Stimulated activated CD4-positive, alpha-beta T cell treated with anti-CD3 and anti-CD28 coated beads, Interleukin-4, amount 100 ng/mL, for 4 hours (primary cell): ENCODE results near the gene RARRES1.
A peak's percentile ranks its signal among the peaks of the same experiment; 100 is the strongest.

Experiments
- DNase-seq, 2 experiments: peaks; one replicate each; pipeline ENCODE4 v3.0.0-alpha.2; 2020

Gene RARRES1

DNA sequence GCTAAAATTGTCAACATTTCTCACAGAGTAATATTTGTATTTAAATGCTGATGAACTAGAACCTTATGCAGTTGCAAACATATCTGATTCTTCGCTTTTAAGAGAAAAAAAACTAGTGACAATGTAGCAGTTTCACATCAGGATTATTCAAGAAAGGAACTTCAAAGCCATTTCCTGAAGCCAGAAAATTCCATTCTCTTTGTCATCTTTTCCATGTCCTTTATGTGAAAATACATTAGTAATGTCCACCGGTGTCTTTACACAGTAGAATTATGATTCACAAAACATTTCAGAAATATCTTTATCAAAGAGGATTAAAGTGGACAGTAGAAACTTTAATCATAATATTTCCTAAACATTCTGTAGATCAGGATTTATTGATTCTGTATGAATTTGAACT, 47.1 kb downstream of the RARRES1 start:
- no peak for DNase-seq

DNA sequence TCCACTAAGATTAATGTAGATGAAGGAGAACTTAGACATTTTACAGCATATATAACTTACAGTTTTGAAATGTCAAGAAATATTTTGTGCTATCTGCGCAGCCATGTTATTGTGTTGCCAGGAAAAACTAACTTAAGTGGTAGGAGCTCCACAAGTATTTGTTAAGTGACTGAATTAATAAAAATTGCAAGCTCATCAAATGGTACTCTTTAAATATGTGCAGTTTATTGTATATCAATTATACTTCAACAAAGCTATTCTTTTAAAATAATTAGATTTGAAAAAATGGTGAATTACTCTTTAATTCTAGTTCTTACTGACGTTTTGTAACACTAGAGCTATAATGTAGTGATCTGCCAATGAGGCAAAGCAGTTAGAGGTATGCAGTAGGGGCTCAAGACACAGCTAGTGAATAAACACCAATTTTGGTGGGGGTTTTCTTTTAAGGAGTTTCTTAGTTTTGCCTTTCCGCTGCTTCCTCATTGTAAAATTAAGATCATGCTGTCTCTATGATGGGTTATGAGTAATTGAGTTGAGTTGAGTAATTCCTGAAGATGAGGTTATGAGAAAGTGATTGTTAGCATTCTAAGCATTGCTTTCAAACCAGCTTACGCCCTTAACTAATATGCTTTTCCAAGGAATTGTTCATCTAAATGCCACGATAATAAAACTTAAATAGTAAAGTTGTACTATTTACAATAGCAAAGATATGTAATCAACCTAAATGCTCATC, 48.9 kb downstream of the RARRES1 start:
- DNase-seq: no peak

DNA sequence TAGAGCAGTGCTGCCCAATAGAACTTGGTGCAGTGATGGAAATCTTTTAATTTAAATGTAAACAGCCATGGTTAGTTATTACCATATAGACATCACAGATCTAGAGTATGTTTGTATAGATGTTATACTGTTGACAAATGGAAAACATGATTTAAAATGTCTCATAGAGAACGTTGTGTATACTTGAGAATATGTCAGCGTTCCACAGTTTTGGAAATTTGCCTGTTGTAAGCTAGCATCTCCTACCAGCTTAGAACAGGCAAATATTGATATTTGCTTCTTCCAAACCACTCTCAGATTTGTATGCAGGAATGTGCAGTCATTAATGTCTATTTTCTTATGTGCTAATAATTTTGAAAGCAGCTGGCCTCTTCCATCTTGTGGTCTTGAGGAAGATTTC, 51.4 kb downstream of the RARRES1 start:
- no peak for DNase-seq

DNA sequence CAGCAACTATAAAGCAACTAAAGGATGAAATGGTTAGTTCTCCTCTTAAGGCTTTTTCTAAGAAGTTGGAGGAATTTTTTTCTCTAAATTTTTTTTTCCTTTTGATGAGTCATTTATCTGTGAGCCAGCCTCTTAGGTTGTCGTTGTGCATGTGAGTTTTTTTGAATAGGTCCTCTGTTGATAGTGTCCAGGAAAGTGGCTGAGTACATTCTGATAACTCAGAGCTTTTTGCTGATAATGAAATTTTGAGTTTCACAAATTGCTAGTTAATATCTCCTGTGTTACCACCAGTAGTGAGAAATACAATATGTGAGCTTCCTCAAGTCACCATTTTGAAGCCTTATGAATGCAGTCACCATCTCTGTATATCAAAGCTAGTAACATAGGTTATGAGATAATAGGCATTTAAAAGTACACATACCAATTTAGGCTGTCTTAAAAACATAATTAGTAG, 52.7 kb downstream of the RARRES1 start:
- no peak for DNase-seq

DNA sequence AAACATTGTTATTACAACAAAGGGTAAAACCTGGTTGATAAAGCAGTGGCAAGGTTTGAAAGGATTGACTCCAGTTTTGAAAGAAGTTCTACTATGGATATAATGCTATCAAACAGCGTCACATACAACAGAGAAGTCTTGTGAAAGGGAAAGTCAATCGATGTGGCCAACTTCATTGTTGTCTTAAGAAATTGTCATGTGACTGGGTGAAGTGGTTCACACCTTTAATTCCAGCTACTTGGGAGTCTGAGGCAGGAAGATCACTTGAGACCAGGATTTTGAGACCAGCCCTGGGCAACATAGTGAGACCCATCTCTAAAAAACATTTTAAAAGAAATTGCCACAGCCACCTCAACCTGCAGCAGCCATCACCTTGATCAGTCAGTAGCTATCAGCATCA, 53.6 kb downstream of the RARRES1 start:
- no peak for DNase-seq

DNA sequence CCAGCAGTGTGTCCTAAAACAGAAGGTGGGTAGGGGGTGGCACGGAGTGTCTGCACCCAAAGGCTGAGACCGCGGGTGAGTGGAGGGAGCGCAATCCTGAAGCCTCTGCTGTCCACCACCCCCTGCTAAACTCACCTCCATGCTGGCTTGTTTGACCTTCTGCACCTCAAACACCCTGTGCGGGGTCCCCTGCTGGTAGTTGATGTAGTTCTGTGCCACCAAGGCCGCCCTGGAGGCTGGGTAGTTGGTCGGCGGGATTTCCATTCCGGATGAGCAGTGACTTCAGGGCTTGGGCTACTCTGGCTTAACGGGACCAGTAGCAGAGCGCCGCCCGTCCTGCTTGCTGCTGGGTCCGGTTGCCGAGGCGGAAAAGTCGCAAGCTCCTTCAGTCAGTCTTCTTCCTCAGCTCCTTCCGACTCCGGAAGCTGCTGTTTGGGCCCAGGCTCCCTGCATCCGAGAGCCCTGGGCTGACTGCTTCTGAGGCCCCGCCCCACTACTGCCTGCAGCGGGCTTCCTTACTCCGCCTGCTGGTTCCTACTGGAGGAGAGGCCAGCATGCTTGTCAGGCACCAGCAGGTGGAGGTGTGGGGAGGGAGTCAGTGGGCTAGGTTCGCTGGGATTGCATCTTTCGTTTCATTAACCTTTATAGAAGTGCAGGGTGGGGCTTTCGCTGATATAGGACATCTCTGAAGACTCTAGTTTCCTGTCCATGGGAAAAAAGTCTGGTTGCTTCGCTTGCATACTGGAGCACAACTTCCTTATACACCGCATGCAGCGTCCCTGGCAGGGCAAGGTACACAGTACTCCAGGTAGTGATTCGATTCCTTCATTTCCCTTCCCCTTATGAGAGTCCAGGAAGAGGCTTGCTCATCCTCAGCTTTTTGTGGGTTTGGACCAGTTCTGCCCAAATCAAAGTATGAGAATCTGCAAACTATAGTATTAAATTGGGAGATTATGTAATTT, 59.8 kb downstream of the RARRES1 start, which contains the start of gene LXN:
Gene LXN, minus strand, starts transcription at position 434 of the 962 bp plus-strand sequence. Its CDS starts 170 bp downstream, at position 264.
- DNase-seq: peak; percentile 66 to 71

DNA sequence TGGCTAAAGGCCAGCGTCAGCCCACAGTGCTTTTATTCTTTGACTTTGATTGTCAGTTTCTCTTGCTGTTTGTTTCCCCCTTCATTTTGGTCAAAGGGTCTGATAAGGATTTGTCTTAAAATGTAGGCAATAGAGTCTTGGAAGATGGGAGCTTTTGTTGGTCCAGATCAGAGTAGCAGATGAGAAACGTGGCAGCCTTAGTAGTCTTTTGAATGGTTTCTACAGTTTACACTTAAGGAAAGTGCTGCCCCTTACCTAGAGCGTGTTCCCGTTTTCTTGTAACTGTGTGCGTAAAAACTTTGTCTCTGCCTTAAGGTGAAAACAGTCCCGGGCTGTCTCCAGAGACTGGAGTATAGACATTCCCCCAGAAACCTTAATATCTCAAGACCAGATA, 60.4 kb downstream of the RARRES1 start:
- no peak for DNase-seq

DNA sequence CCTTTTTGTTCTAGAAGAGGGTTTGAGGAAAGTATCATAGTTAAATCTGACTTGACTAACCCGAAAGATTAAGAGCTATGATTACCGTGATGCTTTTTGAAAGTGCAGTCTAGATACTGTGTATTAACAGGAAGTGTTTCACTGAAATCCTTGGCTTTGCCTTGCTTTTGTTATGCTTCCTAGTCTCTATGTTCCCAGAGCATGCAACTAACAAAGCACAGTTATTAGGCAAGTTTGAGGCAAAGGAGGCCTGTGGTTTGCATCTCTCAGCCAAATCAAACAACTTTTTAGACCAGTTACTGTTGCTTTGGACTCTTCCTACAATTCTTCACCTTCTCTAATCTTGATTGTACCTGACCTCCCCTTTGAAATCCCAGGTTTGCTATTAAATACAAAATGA, 63.8 kb downstream of the RARRES1 start:
- DNase-seq: no peak

DNA sequence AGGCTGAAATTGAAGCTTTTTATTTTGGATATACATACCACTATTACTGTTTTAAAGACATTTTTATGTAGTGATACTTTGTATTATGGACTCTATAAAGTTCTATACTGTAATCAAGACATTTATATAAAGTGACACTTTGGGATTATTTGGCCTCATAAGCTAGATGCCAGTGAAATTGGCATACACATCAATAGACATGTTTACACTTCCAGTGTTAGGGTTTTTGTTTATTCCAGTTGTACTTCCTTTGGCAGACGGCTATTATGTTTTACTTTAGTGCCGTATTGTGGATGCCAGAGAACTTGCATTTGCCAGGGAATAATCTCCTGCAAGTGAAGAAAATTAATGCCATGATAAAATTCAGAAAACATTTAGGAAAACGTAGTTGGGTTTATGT, 65.8 kb downstream of the RARRES1 start:
- DNase-seq: no peak

DNA sequence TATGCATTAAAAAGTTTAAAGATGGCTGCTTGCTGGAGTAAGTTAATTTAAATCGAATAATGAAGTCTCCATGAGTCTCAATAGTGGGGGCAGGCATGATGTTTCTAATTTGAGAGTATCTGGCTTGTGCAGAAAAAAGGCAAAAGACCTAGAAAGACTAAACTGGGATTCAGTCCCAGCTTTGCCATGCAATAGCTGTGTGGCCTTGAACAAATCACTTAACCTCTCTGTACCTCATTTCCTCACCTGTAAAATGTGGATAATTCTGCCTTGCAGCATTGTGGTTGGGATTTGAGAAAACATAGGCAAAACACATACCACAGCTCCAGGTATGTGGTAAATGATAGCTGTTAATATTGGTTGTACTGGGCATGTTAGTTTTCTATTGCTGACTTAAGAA, 68.4 kb downstream of the RARRES1 start:
- DNase-seq: no peak

DNA sequence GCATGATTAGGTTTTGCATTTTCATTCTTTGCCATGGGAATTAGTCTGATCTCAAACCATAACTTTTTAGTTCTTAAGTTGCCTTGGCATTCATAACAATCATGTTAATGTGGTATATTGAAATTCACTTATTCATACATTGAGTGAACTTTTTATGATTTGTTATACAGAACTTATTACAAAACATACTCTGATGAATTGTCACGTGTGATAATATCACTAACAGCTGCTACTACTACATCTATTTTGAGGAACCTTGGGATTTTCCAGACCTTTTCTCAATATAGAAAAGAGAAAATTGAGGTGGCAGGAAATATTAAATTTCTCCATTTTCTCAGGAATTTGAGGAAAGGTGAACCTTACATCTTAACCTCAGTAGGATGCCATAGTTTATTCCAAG, 69.0 kb downstream of the RARRES1 start:
- no peak for DNase-seq

DNA sequence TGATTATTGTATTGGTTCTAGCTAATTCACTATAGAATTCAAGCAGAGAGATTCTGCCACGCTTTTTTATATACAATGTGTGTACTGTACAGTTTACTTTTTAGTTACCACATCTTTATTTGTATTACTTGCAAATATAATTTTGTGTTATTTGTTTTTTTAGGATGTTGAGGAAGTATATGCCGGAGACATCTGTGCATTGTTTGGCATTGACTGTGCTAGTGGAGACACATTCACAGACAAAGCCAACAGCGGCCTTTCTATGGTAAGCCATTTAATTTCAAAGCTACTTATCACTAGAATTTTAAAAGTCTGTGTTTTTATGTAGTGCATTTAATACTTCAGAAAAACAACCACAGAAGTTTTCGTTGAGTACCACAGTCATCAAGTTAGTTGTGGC, 71.5 kb downstream of the RARRES1 start:
- no peak for DNase-seq

DNA sequence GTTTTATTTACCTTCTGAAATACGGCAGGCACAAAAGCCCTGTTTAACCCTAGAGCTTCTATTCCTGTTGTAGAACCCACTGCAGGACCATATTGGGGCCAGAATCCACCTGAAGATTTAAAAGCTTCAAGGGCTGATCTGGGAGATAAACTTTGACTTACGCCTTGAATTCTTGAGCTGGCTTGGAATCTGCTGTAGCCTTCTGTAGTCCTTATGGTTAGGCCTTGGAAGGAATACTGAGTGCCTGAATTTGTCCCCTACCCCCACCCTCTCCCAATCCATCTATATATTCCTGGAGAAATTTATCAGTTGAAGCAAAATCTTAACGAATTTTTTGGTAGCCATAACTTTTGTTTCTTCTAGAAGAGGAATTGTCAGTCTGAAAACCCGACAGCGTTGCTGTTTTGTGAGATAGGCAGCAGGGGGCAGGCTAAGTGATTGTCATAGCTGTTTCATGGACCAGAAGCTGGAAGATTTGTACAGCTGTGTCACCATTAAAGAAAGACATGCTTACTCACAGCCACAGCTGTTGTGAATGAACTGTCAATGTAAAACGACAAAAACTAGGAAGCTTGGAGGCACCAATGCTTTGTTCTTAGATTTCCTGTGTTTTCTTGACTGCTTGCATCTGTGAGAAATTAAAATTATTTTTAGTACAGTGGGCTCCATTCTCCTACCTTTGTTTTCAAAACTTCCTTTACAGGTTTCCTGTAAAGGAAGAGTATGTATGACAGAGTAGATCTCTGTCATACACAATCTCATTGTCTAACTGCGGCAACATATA, 72.6 kb downstream of the RARRES1 start:
- DNase-seq: peak; percentile 33 to 35

DNA sequence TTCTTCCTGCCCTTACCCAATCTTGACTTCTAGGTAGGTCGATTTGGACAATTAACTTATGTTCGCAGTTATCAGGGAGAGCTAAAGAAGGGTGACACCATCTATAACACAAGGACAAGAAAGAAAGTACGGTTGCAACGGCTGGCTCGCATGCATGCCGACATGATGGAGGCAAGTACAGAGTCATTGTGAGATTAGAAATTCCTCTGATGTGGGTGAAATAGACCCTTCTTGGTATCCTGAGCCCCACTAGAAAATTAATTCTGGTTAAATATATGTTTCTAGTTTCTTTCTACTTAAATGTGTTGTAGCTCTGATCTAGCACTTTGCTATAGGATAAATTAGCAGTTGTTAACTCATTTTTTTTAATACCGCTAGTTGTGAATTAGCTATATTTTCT, 73.4 kb downstream of the RARRES1 start:
- no peak for DNase-seq

DNA sequence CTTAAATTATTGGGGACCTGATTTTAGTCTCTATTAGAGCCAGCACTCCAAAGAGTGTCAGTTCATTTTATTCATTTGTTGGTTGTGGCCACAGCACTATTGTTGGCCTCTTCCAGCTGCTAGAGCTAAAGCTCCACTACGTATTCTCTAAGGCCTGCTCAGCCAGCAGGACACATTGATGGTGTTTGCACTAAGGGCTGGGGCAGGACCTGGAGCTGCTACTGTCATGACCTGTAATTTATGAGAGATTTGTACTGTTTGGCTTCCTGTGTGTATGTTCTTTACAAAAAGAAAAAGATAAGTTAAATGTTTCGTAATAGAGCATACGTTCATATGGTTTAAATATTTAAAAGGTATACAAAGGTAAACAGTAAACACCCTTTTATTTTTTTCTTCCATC, 79.8 kb downstream of the RARRES1 start:
- no peak for DNase-seq

DNA sequence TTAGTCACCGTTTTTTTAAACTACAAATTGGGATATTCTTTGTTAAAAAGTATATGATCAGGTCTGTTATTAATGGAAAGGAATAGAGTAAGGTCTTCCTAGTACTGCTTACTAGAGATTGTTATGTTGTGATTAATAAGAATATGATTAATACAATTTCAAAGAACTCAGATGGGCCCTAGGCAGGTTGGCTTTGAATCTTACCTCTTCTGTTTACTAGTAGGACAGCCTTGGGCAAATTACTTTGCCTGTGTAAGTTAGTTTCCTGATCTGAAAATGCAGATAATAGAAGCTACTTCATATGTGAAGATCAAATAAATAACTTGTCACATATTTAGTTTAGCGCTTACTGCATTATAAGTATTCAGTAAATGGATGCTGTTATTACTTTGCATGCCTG, 81.1 kb downstream of the RARRES1 start:
- DNase-seq: no peak

DNA sequence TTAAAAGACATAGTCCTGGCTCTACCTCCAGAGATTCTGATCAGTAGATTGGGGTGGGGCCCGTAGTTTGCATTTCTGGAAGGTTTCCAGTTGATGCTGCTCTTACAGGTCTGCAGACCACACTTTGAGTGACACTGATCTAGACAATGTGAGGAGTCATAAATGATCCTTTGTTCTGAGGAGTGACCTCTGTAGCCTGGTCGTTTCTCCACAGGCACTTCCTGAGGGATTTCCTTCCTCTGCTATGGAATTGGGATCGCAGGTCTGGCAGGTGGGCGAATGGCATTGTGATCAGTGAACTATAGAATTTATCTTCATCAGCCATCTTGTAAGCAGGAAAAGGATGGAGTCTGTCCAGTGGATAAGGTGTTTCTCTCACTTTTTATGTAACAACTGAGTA, 82.5 kb downstream of the RARRES1 start:
- no peak for DNase-seq
